OCI-LY7 (cell line): ENCODE results near the gene RPS6KA5. TPM values are rescaled to one million over a fixed set of nuclear protein-coding genes. Genes with fewer than 3 reads are reported as not detected.

ENCODE experiments used
- BruUV-seq: library from RNA; stranded (reverse); fragments of 400-500 nt; replicated peaks from 2 replicates; lab custom pipeline; 2021; lab: Mats Ljungman, UMichigan
- CTCF ChIA-PET: fragments of 300-600 bp; sonication (Branson Sonifier 250); formaldehyde crosslinking; loops from one replicate; lab custom pipeline; 2022; ENCODE audit warnings: antibody characterized with exemption; ENCODE audit not compliant: unreplicated experiment; lab: Charles Lee
- POLR2A ChIA-PET: fragments of 300-600 bp; sonication (Branson Sonifier 250); formaldehyde crosslinking; loops from one replicate; lab custom pipeline; 2022; ENCODE audit warnings: antibody characterized with exemption; lab: Charles Lee
- DNase-seq: peaks from one replicate; pipeline ENCODE4 v3.0.0-alpha.2; 2015; ENCODE audit warnings: low spot score
- H2AFZ ChIP-seq: fragments of 200-600 bp; sonication (generic), shearing (Covaris generic); 2 replicates; pipeline ENCODE4 v1.6.1; 2014; ENCODE audit warnings: mild to moderate bottlenecking, antibody characterized with exemption, low read length, moderate library complexity
- H3K27ac ChIP-seq: fragments of 200-600 bp; sonication (generic); 2 replicates; pipeline ENCODE4 v1.5.1; 2014; ENCODE audit warnings: mixed run types, low read depth, mild to moderate bottlenecking, moderate library complexity, low read length, inconsistent platforms; ENCODE audit not compliant: poor library complexity, severe bottlenecking
- H3K36me3 ChIP-seq: fragments of 200-600 bp; sonication (generic); 2 replicates; pipeline ENCODE4 v1.6.1; 2014; ENCODE audit warnings: mild to moderate bottlenecking, antibody characterized with exemption, low read length, moderate library complexity, mixed read lengths; ENCODE audit not compliant: insufficient read depth
- H3K4me1 ChIP-seq: fragments of 200-600 bp; sonication (generic); 2 replicates; pipeline ENCODE4 v1.5.1; 2014; ENCODE audit warnings: mild to moderate bottlenecking, low read length; ENCODE audit not compliant: insufficient read depth, poor library complexity, severe bottlenecking
- H3K4me2 ChIP-seq: fragments of 200-600 bp; sonication (generic); 2 replicates; pipeline ENCODE4 v1.6.1; 2014; ENCODE audit warnings: mild to moderate bottlenecking, low read length
- H3K4me3 ChIP-seq: fragments of 200-600 bp; sonication (generic); 2 replicates; pipeline ENCODE4 v1.5.1; 2014; ENCODE audit warnings: mild to moderate bottlenecking, low read depth, low read length; ENCODE audit not compliant: poor library complexity, severe bottlenecking
- H3K79me2 ChIP-seq: fragments of 200-600 bp; sonication (generic); 2 replicates; pipeline ENCODE4 v1.6.1; 2016; ENCODE audit warnings: low read depth, mild to moderate bottlenecking, low read length, moderate library complexity, mixed read lengths; ENCODE audit not compliant: insufficient read depth
- H3K9me2 ChIP-seq: fragments of 200-600 bp; sonication (generic); 2 replicates; pipeline ENCODE4 v1.6.1; 2016; ENCODE audit warnings: mild to moderate bottlenecking, low read length, mixed read lengths; ENCODE audit not compliant: insufficient read depth
- H3K9me3 ChIP-seq: fragments of 200-600 bp; sonication (generic); 2 replicates; pipeline ENCODE4 v1.6.1; 2014; ENCODE audit warnings: mild to moderate bottlenecking, mixed run types, low read length, mixed read lengths
- H4K20me1 ChIP-seq: fragments of 200-600 bp; sonication (generic); 2 replicates; pipeline ENCODE4 v1.6.1; 2014; ENCODE audit warnings: mild to moderate bottlenecking, antibody characterized with exemption, low read length, moderate library complexity, mixed read lengths; ENCODE audit not compliant: insufficient read depth
- CTCF ChIP-seq: fragments of 200-600 bp; sonication (generic); conservative IDR thresholded peaks from 2 replicates; pipeline ENCODE4 v1.5.1; 2014; ENCODE audit warnings: mild to moderate bottlenecking, antibody characterized with exemption, low read length, moderate library complexity, mixed read lengths
- EZH2phosphoT487 ChIP-seq: fragments of 200-600 bp; sonication (generic); IDR thresholded peaks from 2 replicates; pipeline ENCODE4 v1.6.1; 2018; ENCODE audit warnings: low read depth, borderline replicate concordance, mild to moderate bottlenecking, mixed run types, antibody characterized with exemption, low read length, moderate library complexity, mixed read lengths
- intact Hi-C: fragments of 100-400 bp; cut with micrococcal nuclease; formaldehyde crosslinking; loops from one replicate; pipeline ENCODE4 v1.10.0; 2022; ENCODE audit not compliant: unreplicated experiment
- total RNA-seq, 2 experiments: library from RNA; depleted of rRNA in 1 of 2; stranded (reverse); fragments of >200 nt in 1 of 2; shearing (Covaris generic) in 1 of 2; gene quantifications; 2 replicates each; pipeline ENCODE4 v1.2.3, GENCODE V29; 2014 to 2022

Gene RPS6KA5
- total RNA-seq, 2 experiments from 2014 or later = 9.6 to 12.7 TPM

DNA sequence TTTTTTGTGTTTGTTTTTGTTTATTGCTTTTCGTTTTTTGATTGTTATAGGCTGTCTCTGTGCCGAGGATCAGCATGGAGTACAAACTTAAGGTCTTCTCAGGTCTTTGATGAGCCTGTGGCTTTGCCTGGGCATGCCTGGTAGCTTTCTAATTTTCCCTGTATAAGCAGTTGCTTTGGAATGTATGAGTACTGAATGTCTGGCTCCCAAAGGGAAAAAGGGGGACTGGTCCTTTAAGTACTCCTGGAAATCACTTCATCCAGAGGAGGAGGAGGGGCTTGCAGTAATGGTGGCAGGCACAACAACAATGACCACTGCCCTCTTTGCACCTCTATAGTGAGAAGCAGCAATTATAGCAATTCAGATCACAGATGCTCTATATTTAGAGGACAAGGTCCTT is 176.7 kb downstream of the RPS6KA5 start:
- no peak overlapping the region for H3K4me2 ChIP-seq
- no peak for DNase-seq
- no peaks in the 10 kb centered on the region; the same call in 1 of the 2 replicates for H3K36me3 ChIP-seq
- no peaks in the 10 kb centered on the region for H3K79me2 ChIP-seq
- no peaks in the 10 kb centered on the region for H4K20me1 ChIP-seq
- no peaks in the 10 kb centered on the region for H3K9me2 ChIP-seq
- H2AFZ ChIP-seq = no peak overlapping the region
- ChIA-PET CTCF (no interaction called here), POLR2A (no interaction called here)
- TF ChIP-seq CTCF (no peak), EZH2phosphoT487 (no peak)
- H3K4me3 ChIP-seq = no peak overlapping the region
- no peak overlapping the region for H3K27ac ChIP-seq
- H3K9me3 ChIP-seq = peaks cover 12% of the 10 kb centered on the region
- no peaks in the 10 kb centered on the region for H3K4me1 ChIP-seq
- intact Hi-C loops = no loop called here
- BruUV-seq = no TSS peak

GRCh38 chr14:90883197-90883596 is 177.2 kb downstream of the RPS6KA5 start:
- no peak overlapping the region for H2AFZ ChIP-seq
- no TSS peak for BruUV-seq
- no peak overlapping the region for H3K4me3 ChIP-seq
- no peak for DNase-seq
- no peaks in the 10 kb centered on the region for H3K4me1 ChIP-seq
- no peak overlapping the region for H3K27ac ChIP-seq
- intact Hi-C loops = no loop called here
- ChIA-PET POLR2A (no interaction called here), CTCF (no interaction called here)
- no peak for TF ChIP-seq CTCF
- no peaks in the 10 kb centered on the region; the same call in 1 of the 2 replicates for H3K36me3 ChIP-seq
- no peaks in the 10 kb centered on the region for H3K79me2 ChIP-seq
- no peaks in the 10 kb centered on the region for H4K20me1 ChIP-seq
- peaks cover 12% of the 10 kb centered on the region for H3K9me3 ChIP-seq
- no peaks in the 10 kb centered on the region for H3K9me2 ChIP-seq
- no peak overlapping the region for H3K4me2 ChIP-seq

DNA sequence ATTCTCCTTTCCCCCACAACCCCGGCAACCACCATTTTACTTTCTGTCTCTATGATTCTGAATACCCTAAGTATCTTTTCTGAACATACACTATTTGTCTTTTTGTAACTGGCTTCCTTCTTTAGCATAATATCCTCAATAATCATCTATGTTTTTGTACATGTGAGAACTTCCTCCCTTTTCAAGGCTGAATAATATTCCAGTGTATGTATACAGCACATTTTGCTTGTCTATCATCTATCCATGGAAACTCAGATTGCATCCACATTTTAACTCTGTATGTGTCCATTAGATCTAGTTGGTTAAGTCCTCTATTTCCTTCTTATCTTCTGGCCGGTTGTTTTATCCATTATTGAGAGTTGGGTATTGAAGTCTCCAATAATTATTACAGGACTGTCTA is 180.2 kb downstream of the RPS6KA5 start:
- Histone ChIP-seq H3K27ac (no peak overlapping the region), H4K20me1 (no peaks in the 10 kb centered on the region), H3K36me3 (no peaks in the 10 kb centered on the region; the same call in 1 of the 2 replicates), H3K9me3 (peaks cover 12% of the 10 kb centered on the region), H3K4me3 (no peak overlapping the region), H3K9me2 (no peaks in the 10 kb centered on the region), H3K4me1 (no peaks in the 10 kb centered on the region), H2AFZ (no peak overlapping the region), H3K79me2 (no peaks in the 10 kb centered on the region), H3K4me2 (no peak overlapping the region)
- no peak for DNase-seq
- CTCF ChIA-PET = no interaction called here
- POLR2A ChIA-PET = interaction anchor here (0.7 kb wide), 1 partner anchor 36 kb away, joined by 4 read pairs; no protein-coding TSS in a partner anchor
- no peak for TF ChIP-seq EZH2phosphoT487
- no peak for TF ChIP-seq CTCF
- intact Hi-C loops = no loop called here
- BruUV-seq = no TSS peak
